ENCODE data around the gene SND1.
"Not testable (repeated sequence)": the region's sequence is repeated elsewhere in the genome, so short reads cannot be mapped to it uniquely, and the experiment has no call there.

The SND1 gene

DNA sequence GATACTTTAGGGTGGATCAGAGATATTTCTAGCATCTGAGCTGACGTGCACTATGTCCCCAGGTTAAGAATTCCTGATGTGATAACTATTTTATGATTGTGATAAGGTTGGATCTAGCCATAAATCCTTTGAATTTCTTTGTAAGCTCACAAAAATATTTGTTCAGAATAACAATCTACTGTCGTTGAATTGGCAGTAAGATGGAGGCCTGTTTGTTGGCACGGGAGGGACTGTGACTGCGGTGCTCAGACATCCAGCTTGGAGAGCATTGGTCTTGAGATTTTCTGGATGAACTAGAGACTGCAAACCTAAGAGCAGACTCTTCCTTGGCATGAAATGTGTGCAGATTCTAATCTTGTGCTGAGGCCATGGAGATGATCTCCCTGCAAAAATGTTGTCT is 248.1 kb downstream of the SND1 start:
- H3K27me3 Mint-ChIP-seq, result no peaks in the 10 kb centered on the region
- no peaks in the 10 kb centered on the region for H3K9me3 Mint-ChIP-seq
- CTCF ChIA-PET, result no interaction called here
- no peak overlapping the region for H3K4me3 Mint-ChIP-seq
- H3K27ac Mint-ChIP-seq, result no peak overlapping the region
- peaks cover 3% of the 10 kb centered on the region for H3K36me3 Mint-ChIP-seq
- no peak for DNase-seq
- H3K4me1 Mint-ChIP-seq, result no peaks in the 10 kb centered on the region

DNA sequence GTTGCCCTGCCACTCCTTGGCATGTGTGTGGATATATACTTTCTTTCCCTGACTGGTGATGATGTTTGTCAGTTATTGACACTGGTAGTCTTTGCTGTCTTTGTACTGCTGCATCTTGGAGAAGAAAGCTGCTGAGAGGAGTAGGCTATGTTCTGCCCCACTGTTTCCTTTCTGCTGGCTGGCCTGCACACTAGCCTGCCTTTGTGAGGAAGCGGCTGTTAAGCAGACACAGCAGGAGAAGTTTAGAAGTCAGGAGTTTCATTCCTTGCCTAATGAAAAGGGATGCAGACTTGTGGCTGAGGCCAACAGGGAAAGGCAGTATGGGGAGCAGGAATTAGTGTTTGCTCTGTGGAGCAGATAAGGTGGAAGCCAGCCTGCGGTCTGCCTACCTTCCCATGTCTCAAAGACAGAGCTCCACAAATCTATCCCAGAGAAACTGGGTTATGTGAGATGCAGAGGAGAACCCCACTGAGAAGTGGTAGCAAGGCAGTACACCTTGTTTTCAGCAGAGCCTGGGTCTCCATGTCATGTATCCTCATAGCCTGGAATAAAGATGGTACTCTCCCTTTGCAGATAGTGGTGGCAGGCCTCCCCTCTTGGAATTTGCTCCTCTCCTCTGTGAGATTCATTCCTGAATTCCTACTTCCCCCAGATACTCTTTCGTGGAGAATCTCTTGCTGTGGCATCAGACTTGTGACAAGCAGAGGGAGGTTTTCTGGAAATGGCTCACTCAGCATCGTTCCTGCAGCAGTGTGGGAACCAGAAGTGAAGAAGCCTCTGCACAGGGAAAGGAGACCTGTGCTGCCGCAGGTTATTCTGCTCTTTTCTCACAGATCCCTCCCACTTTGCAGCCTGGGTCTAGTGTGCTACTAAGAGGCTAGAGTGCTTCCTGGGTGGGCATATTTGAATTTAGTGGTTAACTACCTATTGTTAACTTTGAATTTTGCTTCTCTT is 249.0 kb downstream of the SND1 start:
- Mint-ChIP-seq H3K36me3 (peaks cover 4% of the 10 kb centered on the region), H3K27ac (no peak overlapping the region), H3K4me3 (no peak overlapping the region), H3K9me3 (no peaks in the 10 kb centered on the region), H3K4me1 (peaks cover 7% of the 10 kb centered on the region), H3K27me3 (no peaks in the 10 kb centered on the region)
- CTCF ChIA-PET, result no interaction called here
- DNase-seq, result no peak

- CTCF ChIA-PET, result no interaction called here
- no peak overlapping the region for H3K4me3 Mint-ChIP-seq
- no peaks in the 10 kb centered on the region for H3K27me3 Mint-ChIP-seq
- peaks cover 9% of the 10 kb centered on the region for H3K4me1 Mint-ChIP-seq
- no peaks in the 10 kb centered on the region for H3K9me3 Mint-ChIP-seq
- H3K36me3 Mint-ChIP-seq, result peaks cover 8% of the 10 kb centered on the region
- no peak overlapping the region for H3K27ac Mint-ChIP-seq
- DNase-seq, result no peak
Measured at GRCh38 chr7:127901895-127902703, 250.1 kb downstream of the SND1 start.

DNA sequence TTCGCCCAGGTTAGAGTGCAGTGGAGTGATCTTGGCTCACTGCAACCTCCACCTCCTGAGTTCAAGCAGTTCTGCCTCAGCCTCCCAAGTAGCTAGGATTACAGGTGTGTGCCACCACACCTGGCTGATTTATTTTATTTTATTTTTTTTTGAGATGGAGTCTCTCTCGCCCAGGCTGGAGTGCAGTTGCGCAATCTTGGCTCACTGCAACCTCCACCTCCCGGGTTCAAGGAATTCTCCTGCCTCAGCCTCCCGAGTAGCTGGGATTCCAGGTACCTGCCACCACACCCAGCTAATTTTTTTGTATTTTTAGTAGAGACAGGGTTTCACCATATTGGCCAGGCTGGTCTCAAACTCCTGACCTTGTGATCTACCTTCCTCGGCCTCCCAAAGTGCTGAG is 250.8 kb downstream of the SND1 start:
- CTCF ChIA-PET, H3K9me3 Mint-ChIP-seq, H3K27me3 Mint-ChIP-seq, H3K27ac Mint-ChIP-seq, DNase-seq, H3K4me3 Mint-ChIP-seq: not testable (repeated sequence)
- Mint-ChIP-seq H3K36me3 (peaks cover 11% of the 10 kb centered on the region), H3K4me1 (peaks cover 10% of the 10 kb centered on the region)

GRCh38 chr7:127903892-127904669 is 252.1 kb downstream of the SND1 start:
- DNase-seq, result no peak
- Mint-ChIP-seq H3K36me3 (peaks cover 16% of the 10 kb centered on the region), H3K4me1 (peaks cover 10% of the 10 kb centered on the region), H3K27ac (no peak overlapping the region), H3K9me3 (no peaks in the 10 kb centered on the region), H3K27me3 (no peaks in the 10 kb centered on the region), H3K4me3 (no peak overlapping the region)
- CTCF ChIA-PET, result no interaction called here

- Mint-ChIP-seq H3K4me3 (no peak overlapping the region), H3K9me3 (no peaks in the 10 kb centered on the region), H3K27me3 (no peaks in the 10 kb centered on the region), H3K4me1 (peaks cover 10% of the 10 kb centered on the region), H3K36me3 (peaks cover 16% of the 10 kb centered on the region), H3K27ac (no peak overlapping the region)
- CTCF ChIA-PET, result no interaction called here
- no peak for DNase-seq
Measured at GRCh38 chr7:127904670-127904985, 252.6 kb downstream of the SND1 start.

DNA sequence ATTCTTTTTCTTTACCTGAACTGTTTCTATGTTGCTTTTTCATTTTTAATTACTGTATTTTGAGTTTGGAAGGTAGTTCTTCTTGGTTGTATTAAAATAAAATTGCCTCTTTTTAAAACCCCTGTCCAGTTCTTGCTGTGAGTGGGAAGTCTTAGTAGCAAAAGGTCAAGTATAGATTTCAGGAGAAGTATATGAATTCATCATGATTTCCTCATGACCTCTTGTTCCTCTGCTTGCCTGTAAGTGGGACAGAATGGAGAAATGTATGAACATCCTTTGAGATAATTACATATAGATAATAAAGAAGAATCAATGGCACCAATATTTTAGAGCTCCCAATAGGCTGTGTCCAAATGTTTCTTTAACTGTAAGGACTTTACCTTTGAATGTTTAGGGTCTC is 253.0 kb downstream of the SND1 start:
- CTCF ChIA-PET, result interaction anchor here (0.8 kb wide), 1 partner anchor 305 kb away, joined by 3 read pairs; no protein-coding TSS in a partner anchor
- H3K27me3 Mint-ChIP-seq, result no peaks in the 10 kb centered on the region
- H3K4me1 Mint-ChIP-seq, result peaks cover 10% of the 10 kb centered on the region
- no peak overlapping the region for H3K4me3 Mint-ChIP-seq
- no peak overlapping the region for H3K27ac Mint-ChIP-seq
- no peaks in the 10 kb centered on the region for H3K9me3 Mint-ChIP-seq
- no peak for DNase-seq
- H3K36me3 Mint-ChIP-seq, result peaks cover 16% of the 10 kb centered on the region

GRCh38 chr7:127905491-127906330 is 253.7 kb downstream of the SND1 start:
- peaks cover 10% of the 10 kb centered on the region for H3K4me1 Mint-ChIP-seq
- H3K27ac Mint-ChIP-seq, result no peak overlapping the region
- peaks cover 16% of the 10 kb centered on the region for H3K36me3 Mint-ChIP-seq
- peak; percentile 32 for DNase-seq
- CTCF ChIA-PET, result interaction anchor here (0.8 to 1.8 kb wide), 4 partner anchors 12 to 304 kb away, joined by 3 to 5 read pairs (median 4); no protein-coding TSS in a partner anchor
- H3K9me3 Mint-ChIP-seq, result no peaks in the 10 kb centered on the region
- no peak overlapping the region for H3K4me3 Mint-ChIP-seq
- no peaks in the 10 kb centered on the region for H3K27me3 Mint-ChIP-seq

DNA sequence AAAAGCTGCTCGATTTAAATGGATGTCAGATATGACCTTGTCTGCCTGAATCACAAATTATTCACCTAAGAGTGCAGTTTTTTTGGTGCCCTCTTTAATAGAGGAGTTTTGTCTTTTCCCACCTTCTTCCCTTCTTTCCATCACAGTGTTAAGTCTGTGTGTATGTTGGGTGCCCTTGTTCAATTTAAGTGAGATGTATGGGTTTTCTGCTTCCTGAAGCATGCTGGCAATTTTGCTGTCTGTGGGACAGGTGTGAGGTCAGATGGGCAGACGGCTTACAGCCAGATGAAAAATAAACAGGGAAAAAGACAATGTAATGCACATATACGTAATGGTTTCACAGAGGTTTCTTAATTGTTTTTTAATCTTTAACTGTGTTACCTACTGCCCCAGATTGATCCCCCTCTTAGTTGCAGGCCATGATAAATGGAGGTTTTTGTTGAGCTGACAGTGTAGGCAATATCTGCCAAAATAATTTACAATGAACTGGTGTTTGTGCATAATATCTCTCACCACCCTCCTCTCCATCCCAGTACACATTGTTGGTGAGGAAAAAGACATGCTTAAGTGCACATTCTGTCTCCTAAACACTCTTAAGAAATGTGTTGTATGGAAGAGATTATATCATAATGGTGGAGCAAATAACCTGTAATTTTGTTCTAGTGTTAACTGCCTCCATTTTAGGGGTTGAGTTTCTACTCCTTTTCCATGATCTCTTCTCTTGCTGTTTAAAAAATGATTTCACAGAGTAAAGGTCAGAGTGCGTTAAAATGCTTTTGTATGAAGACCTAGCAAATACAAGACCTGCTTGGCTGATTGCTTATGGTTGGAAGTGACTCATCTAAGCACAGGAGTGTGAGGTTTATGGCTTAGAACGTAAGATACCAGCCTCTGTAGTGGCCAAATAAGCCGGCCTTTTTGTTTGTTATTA is 255.4 kb downstream of the SND1 start:
- no peak overlapping the region for H3K27ac Mint-ChIP-seq
- peaks cover 10% of the 10 kb centered on the region for H3K4me1 Mint-ChIP-seq
- no peak overlapping the region for H3K4me3 Mint-ChIP-seq
- H3K27me3 Mint-ChIP-seq, result no peaks in the 10 kb centered on the region
- CTCF ChIA-PET, result interaction anchor here (1.8 kb wide), 1 partner anchor 10 kb away, joined by 5 read pairs; no protein-coding TSS in a partner anchor
- peaks cover 16% of the 10 kb centered on the region for H3K36me3 Mint-ChIP-seq
- H3K9me3 Mint-ChIP-seq, result no peaks in the 10 kb centered on the region
- no peak for DNase-seq

- CTCF ChIA-PET, result interaction anchor here (1.0 kb wide), 1 partner anchor 13 kb away, joined by 4 read pairs; no protein-coding TSS in a partner anchor
- H3K4me3 Mint-ChIP-seq, result no peak overlapping the region
- H3K27me3 Mint-ChIP-seq, result no peaks in the 10 kb centered on the region
- peaks cover 10% of the 10 kb centered on the region for H3K4me1 Mint-ChIP-seq
- no peaks in the 10 kb centered on the region for H3K9me3 Mint-ChIP-seq
- H3K27ac Mint-ChIP-seq, result no peak overlapping the region
- peaks cover 16% of the 10 kb centered on the region for H3K36me3 Mint-ChIP-seq
- no peak for DNase-seq
Measured at GRCh38 chr7:127908430-127909258, 256.6 kb downstream of the SND1 start.

- DNase-seq, result no peak
- CTCF ChIA-PET, result interaction anchor here (0.7 to 1.0 kb wide), 2 partner anchors 14 to 517 kb away, joined by 3 to 4 read pairs; partner anchors contain the start of gene ZNF800
- Mint-ChIP-seq H3K27me3 (no peaks in the 10 kb centered on the region), H3K4me1 (peaks cover 10% of the 10 kb centered on the region), H3K27ac (no peak overlapping the region), H3K9me3 (no peaks in the 10 kb centered on the region), H3K4me3 (no peak overlapping the region), H3K36me3 (peaks cover 15% of the 10 kb centered on the region)
Measured at GRCh38 chr7:127909424-127910152, 257.6 kb downstream of the SND1 start.

Measured in activated naive CD4-positive, alpha-beta T cell treated with anti-CD3 and anti-CD28 coated beads, Interleukin-2, amount 10 ng/mL, durations not matched to agents 7 days and 5 days (primary cell).